IMR-90 (cell line): ENCODE results near the gene FAXC. TPM values are rescaled to one million over a fixed set of nuclear protein-coding genes. Genes with fewer than 3 reads are reported as not detected.

Source experiments
- ATAC-seq: fragments of 200-7000 bp; cut with Tn5 transposase; 2 replicates; pipeline ENCODE4 v1.9.1; 2020; ENCODE audit warnings: low read depth, mild to moderate bottlenecking, moderate library complexity
- BruUV-seq: library from RNA; stranded (reverse); fragments of 400-500 nt; replicated peaks from 2 replicates; lab custom pipeline; 2021; lab: Mats Ljungman, UMichigan
- CTCF ChIA-PET: fragments of 300-600 bp; formaldehyde crosslinking; extraction: SDS; loops from one replicate; lab custom pipeline; 2021; ENCODE audit warnings: antibody characterized with exemption; lab: Yijun Ruan, JAX
- POLR2A ChIA-PET: fragments of 300-600 bp; sonication (Branson Sonifier 250); formaldehyde crosslinking; loops from one replicate; lab custom pipeline; 2022; ENCODE audit warnings: antibody characterized with exemption; ENCODE audit not compliant: unreplicated experiment; lab: Charles Lee
- DNase-seq: peaks from one replicate; pipeline ENCODE4 v3.0.0; 2013
- H2AFZ ChIP-seq: replicated peaks from 2 replicates; pipeline ENCODE3; 2013; ENCODE audit warnings: low read length, mild to moderate bottlenecking; ENCODE audit not compliant: poor library complexity
- H2AK5ac ChIP-seq: 2 replicates; pipeline ENCODE4 v1.6.1; 2013; ENCODE audit warnings: low read depth, low read length, inconsistent platforms
- H2AK9ac ChIP-seq: replicated peaks from 2 replicates; pipeline ENCODE3; 2013; ENCODE audit warnings: mild to moderate bottlenecking, low read depth, low read length, moderate library complexity; ENCODE audit not compliant: poor library complexity
- H2BK120ac ChIP-seq: 2 replicates; pipeline ENCODE4 v1.6.1; 2013; ENCODE audit warnings: low read depth, low read length, inconsistent platforms
- H2BK15ac ChIP-seq: 3 replicates; pipeline ENCODE4 v1.6.1; 2013; ENCODE audit warnings: low read depth, low read length, inconsistent platforms
- H2BK20ac ChIP-seq: 2 replicates; pipeline ENCODE4 v1.6.1; 2013; ENCODE audit warnings: low read depth, mild to moderate bottlenecking, inconsistent platforms, low read length, moderate library complexity
- H2BK5ac ChIP-seq: 2 replicates; pipeline ENCODE4 v1.6.1; 2013; ENCODE audit warnings: mild to moderate bottlenecking, low read depth, low read length, inconsistent platforms; ENCODE audit not compliant: poor library complexity, severe bottlenecking
- H3K14ac ChIP-seq: replicated peaks from 2 replicates; pipeline ENCODE4 v1.6.1; 2013; ENCODE audit warnings: low read depth, low read length, inconsistent platforms
- H3K18ac ChIP-seq: 2 replicates; pipeline ENCODE4 v1.6.1; 2013; ENCODE audit warnings: low read depth, low read length, control low read depth
- H3K23ac ChIP-seq: 2 replicates; pipeline ENCODE4 v1.6.1; 2013; ENCODE audit warnings: low read depth, low read length, inconsistent platforms
- H3K27ac ChIP-seq: 2 replicates; pipeline ENCODE4 v1.5.1; 2013; ENCODE audit warnings: mild to moderate bottlenecking, control low read depth, low read length; ENCODE audit not compliant: insufficient read depth
- H3K27me3 ChIP-seq: 2 replicates; pipeline ENCODE4 v1.6.1; 2013; ENCODE audit warnings: low read length; ENCODE audit not compliant: control insufficient read depth, insufficient read depth
- H3K36me3 ChIP-seq: 2 replicates; pipeline ENCODE4 v1.6.1; 2013; ENCODE audit warnings: low read length, mixed read lengths; ENCODE audit not compliant: control insufficient read depth, insufficient read depth
- H3K4ac ChIP-seq: 2 replicates; pipeline ENCODE4 v1.6.1; 2013; ENCODE audit warnings: low read depth, low read length, inconsistent platforms
- H3K4me1 ChIP-seq: 2 replicates; pipeline ENCODE4 v1.6.1; 2013; ENCODE audit warnings: low read length, mixed read lengths; ENCODE audit not compliant: control insufficient read depth, insufficient read depth
- H3K4me2 ChIP-seq: 2 replicates; pipeline ENCODE4 v1.6.1; 2013; ENCODE audit warnings: low read depth, mild to moderate bottlenecking, control low read depth, low read length, moderate library complexity
- H3K4me3 ChIP-seq: 2 replicates; pipeline ENCODE4 v1.5.1; 2013; ENCODE audit warnings: low read depth, mild to moderate bottlenecking, control low read depth, low read length, moderate library complexity; ENCODE audit not compliant: insufficient read depth
- H3K56ac ChIP-seq: 2 replicates; pipeline ENCODE4 v1.6.1; 2013; ENCODE audit warnings: low read length, inconsistent platforms; ENCODE audit not compliant: insufficient read depth; ENCODE audit errors: extremely low read depth
- H3K79me1 ChIP-seq, 2 experiments: 2 replicates each; pipeline ENCODE4 v1.6.1; 2013; ENCODE audit warnings: low read length in 2 of 2, inconsistent platforms in 1 of 2, low read depth in 1 of 2
- H3K9ac ChIP-seq: 2 replicates; pipeline ENCODE4 v1.6.1; 2013; ENCODE audit warnings: low read depth, low read length, control low read depth
- H3K9me1 ChIP-seq: 2 replicates; pipeline ENCODE4 v1.6.1; 2013; ENCODE audit warnings: low read length, inconsistent platforms; ENCODE audit not compliant: insufficient read depth
- H3K9me3 ChIP-seq: 2 replicates; pipeline ENCODE4 v1.6.1; 2013; ENCODE audit warnings: low read length; ENCODE audit not compliant: control insufficient read depth, insufficient read depth
- H4K20me1 ChIP-seq: 2 replicates; pipeline ENCODE4 v1.6.1; 2013; ENCODE audit warnings: low read length, inconsistent platforms; ENCODE audit not compliant: insufficient read depth
- H4K5ac ChIP-seq: 2 replicates; pipeline ENCODE4 v1.6.1; 2013; ENCODE audit warnings: mild to moderate bottlenecking, low read depth, low read length, control low read depth
- H4K8ac ChIP-seq, 2 experiments: 2 replicates each; pipeline ENCODE4 v1.6.1; 2013; ENCODE audit warnings: low read depth in 2 of 2, low read length in 2 of 2, control low read depth in 1 of 2, inconsistent platforms in 1 of 2
- H4K91ac ChIP-seq: 2 replicates; pipeline ENCODE4 v1.6.1; 2013; ENCODE audit warnings: low read depth, low read length, inconsistent platforms; ENCODE audit not compliant: insufficient read depth
- BHLHE40 ChIP-seq: fragments of 150-350 bp; IDR thresholded peaks from 2 replicates; pipeline ENCODE4 v1.6.1; 2016; ENCODE audit warnings: mild to moderate bottlenecking, low read depth, low read length
- CHD1 ChIP-seq: IDR thresholded peaks from 2 replicates; pipeline ENCODE4 v1.6.1; 2012; ENCODE audit warnings: low read depth, low read length, improper control_type of control experiment
- ELK1 ChIP-seq: fragments of 150-350 bp; IDR thresholded peaks from 2 replicates; pipeline ENCODE4 v1.6.1; 2016; ENCODE audit warnings: low read depth, mild to moderate bottlenecking, low read length, moderate library complexity, borderline replicate concordance
- FOS ChIP-seq: fragments of 150-350 bp; IDR thresholded peaks from 2 replicates; pipeline ENCODE4 v1.6.1; 2016; ENCODE audit warnings: low read depth, low read length
- MAFK ChIP-seq: IDR thresholded peaks from 2 replicates; pipeline ENCODE4 v1.6.1; 2012; ENCODE audit warnings: low read depth, low read length, improper control_type of control experiment
- MAZ ChIP-seq: IDR thresholded peaks from 2 replicates; pipeline ENCODE4 v1.6.1; 2012; ENCODE audit warnings: low read depth, mild to moderate bottlenecking, low read length, improper control_type of control experiment, moderate library complexity, borderline replicate concordance
- MXI1 ChIP-seq: IDR thresholded peaks from 2 replicates; pipeline ENCODE4 v1.6.1; 2012; ENCODE audit warnings: low read depth, mild to moderate bottlenecking, low read length, moderate library complexity, borderline replicate concordance
- NFE2L2 ChIP-seq: fragments of 150-350 bp; IDR thresholded peaks from 2 replicates; pipeline ENCODE4 v1.6.1; 2016; ENCODE audit warnings: low read depth, mild to moderate bottlenecking, low read length
- POLR2A ChIP-seq: IDR thresholded peaks from 2 replicates; pipeline ENCODE4 v1.6.1; 2012; ENCODE audit warnings: mild to moderate bottlenecking, low read depth, low read length
- RAD21 ChIP-seq: IDR thresholded peaks from 2 replicates; pipeline ENCODE4 v1.6.1; 2012; ENCODE audit warnings: low read length, improper control_type of control experiment
- RCOR1 ChIP-seq: IDR thresholded peaks from 2 replicates; pipeline ENCODE4 v1.6.1; 2012; ENCODE audit warnings: mild to moderate bottlenecking, low read length, improper control_type of control experiment; ENCODE audit not compliant: insufficient replicate concordance
- RFX5 ChIP-seq: IDR thresholded peaks from 2 replicates; pipeline ENCODE4 v1.8.0; 2012; ENCODE audit warnings: low read depth, mild to moderate bottlenecking, low read length, moderate library complexity
- SMC3 ChIP-seq: fragments of 150-350 bp; IDR thresholded peaks from 2 replicates; pipeline ENCODE4 v1.6.1; 2016; ENCODE audit warnings: low read depth, mild to moderate bottlenecking, antibody characterized with exemption, low read length, moderate library complexity
- WGBS, 2 experiments: methylation state at CpG; one replicate each; pipeline versions ENCODE4 v1.1.5 to v1.1.7; 2013; ENCODE audit warnings: missing lambda C conversion rate in 2 of 2; ENCODE audit not compliant: insufficient read length in 1 of 2; ENCODE audit errors: extremely low coverage in 2 of 2; 5-methylcytosine and 5-hydroxymethylcytosine counted together
- dilution Hi-C: fragments of 300-500 bp; cut with HindIII; formaldehyde crosslinking; loops from one replicate; pipeline ENCODE4 v1.14.3; 2018; ENCODE audit warnings: low sequenced_read_pairs; ENCODE audit not compliant: unreplicated experiment
- in situ Hi-C: fragments of 300-500 bp; cut with MboI; formaldehyde crosslinking; loops from 3 replicates; pipeline ENCODE4 v1.14.3; 2019; ENCODE audit warnings: low sequenced_read_pairs, inconsistent platforms, mixed read lengths
- intact Hi-C: fragments of 100-400 bp; cut with micrococcal nuclease; formaldehyde crosslinking; loops from 2 replicates; pipeline ENCODE4 v1.10.0; 2022
- polyA plus RNA-seq, 3 experiments: library from polyadenylated mRNA; depleted of rRNA; stranded (reverse); fragments of >200 nt; gene quantifications; 2 replicates each; pipeline ENCODE4 v1.2.3, GENCODE V29; 2012; ENCODE audit warnings: low replicate concordance in 1 of 3
- total RNA-seq: library from RNA; depleted of rRNA; stranded (reverse); fragments of >200 nt; gene quantifications from 2 replicates; pipeline ENCODE4 v1.2.3, GENCODE V29; 2012
- TF ChIP-seq, protein P1 (sequence below): fragments of 150-350 bp; IDR thresholded peaks from 2 replicates; pipeline ENCODE4 v1.6.1; 2017; ENCODE audit warnings: mild to moderate bottlenecking, antibody characterized with exemption, low read length, low read depth
- TF ChIP-seq, protein P2 (sequence below): conservative IDR thresholded peaks from 2 replicates; pipeline ENCODE4 v1.5.1; 2012; ENCODE audit warnings: mild to moderate bottlenecking, low read depth, low read length, improper control_type of control experiment

Gene FAXC
- total and polyA plus RNA-seq, 2 of the 4 experiments (the other 2 are of a cell fraction): 1.1 to 2.7 TPM

- no peak overlapping the region for H4K8ac ChIP-seq
- no peak overlapping the region for H4K5ac ChIP-seq
- peak; percentile 27; the same call in 1 of the 2 replicates for ATAC-seq
- H3K4me3 ChIP-seq: no peak overlapping the region
- no peaks in the 10 kb centered on the region for H3K36me3 ChIP-seq
- H2BK20ac ChIP-seq: no peak overlapping the region
- no peaks in the 10 kb centered on the region for H3K27me3 ChIP-seq
- in situ Hi-C loops: no loop called here
- H4K91ac ChIP-seq: no peak overlapping the region
- H2BK15ac ChIP-seq: no peak overlapping the region
- H4K20me1 ChIP-seq: no peaks in the 10 kb centered on the region
- H2BK120ac ChIP-seq: no peak overlapping the region
- intact Hi-C loops: loop anchor here (10.0 kb wide), 1 partner anchor 457 kb away; no protein-coding TSS in a partner anchor
- no peak overlapping the region for H3K23ac ChIP-seq
- no peak overlapping the region for H2AK9ac ChIP-seq
- no peak overlapping the region for H3K14ac ChIP-seq
- TF ChIP-seq ELK1 (no peak), MAZ (no peak), NFE2L2 (no peak), MAFK (no peak), SMC3 (no peak), MXI1 (no peak), RCOR1 (no peak), FOS (no peak), POLR2A (no peak), CHD1 (no peak), RAD21 (no peak), BHLHE40 (no peak), RFX5 (no peak)
- TF ChIP-seq, protein P1, sequence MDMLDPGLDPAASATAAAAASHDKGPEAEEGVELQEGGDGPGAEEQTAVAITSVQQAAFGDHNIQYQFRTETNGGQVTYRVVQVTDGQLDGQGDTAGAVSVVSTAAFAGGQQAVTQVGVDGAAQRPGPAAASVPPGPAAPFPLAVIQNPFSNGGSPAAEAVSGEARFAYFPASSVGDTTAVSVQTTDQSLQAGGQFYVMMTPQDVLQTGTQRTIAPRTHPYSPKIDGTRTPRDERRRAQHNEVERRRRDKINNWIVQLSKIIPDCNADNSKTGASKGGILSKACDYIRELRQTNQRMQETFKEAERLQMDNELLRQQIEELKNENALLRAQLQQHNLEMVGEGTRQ: no peak
- TF ChIP-seq, protein P2, sequence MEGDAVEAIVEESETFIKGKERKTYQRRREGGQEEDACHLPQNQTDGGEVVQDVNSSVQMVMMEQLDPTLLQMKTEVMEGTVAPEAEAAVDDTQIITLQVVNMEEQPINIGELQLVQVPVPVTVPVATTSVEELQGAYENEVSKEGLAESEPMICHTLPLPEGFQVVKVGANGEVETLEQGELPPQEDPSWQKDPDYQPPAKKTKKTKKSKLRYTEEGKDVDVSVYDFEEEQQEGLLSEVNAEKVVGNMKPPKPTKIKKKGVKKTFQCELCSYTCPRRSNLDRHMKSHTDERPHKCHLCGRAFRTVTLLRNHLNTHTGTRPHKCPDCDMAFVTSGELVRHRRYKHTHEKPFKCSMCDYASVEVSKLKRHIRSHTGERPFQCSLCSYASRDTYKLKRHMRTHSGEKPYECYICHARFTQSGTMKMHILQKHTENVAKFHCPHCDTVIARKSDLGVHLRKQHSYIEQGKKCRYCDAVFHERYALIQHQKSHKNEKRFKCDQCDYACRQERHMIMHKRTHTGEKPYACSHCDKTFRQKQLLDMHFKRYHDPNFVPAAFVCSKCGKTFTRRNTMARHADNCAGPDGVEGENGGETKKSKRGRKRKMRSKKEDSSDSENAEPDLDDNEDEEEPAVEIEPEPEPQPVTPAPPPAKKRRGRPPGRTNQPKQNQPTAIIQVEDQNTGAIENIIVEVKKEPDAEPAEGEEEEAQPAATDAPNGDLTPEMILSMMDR: no peak
- dilution Hi-C loops: no loop called here
- no CpG with 5 or more reads among the region's 2 CpGs for WGBS, 2 experiments
- no peak overlapping the region for H3K18ac ChIP-seq
- no peak overlapping the region for H3K27ac ChIP-seq
- H3K9me1 ChIP-seq: peaks cover 3% of the 10 kb centered on the region; the same call in 1 of the 2 replicates
- DNase-seq: no peak
- ChIA-PET CTCF (interaction anchor here (1.8 kb wide), 1 partner anchor 9 kb away, joined by 6 read pairs; no protein-coding TSS in a partner anchor), POLR2A (no interaction called here)
- no peak overlapping the region for H3K9ac ChIP-seq
- no peak overlapping the region for H2AFZ ChIP-seq
- H3K56ac ChIP-seq: no peak overlapping the region
- no peaks in the 10 kb centered on the region for H3K9me3 ChIP-seq
- no peaks in the 10 kb centered on the region for H3K4me1 ChIP-seq
- BruUV-seq: no TSS peak
- H3K79me1 ChIP-seq: no peaks in the 10 kb centered on the region
- H2AK5ac ChIP-seq: no peak overlapping the region
- H3K4me2 ChIP-seq: no peak overlapping the region
- no peak overlapping the region for H3K4ac ChIP-seq
- no peak overlapping the region for H2BK5ac ChIP-seq
These were observed 62.0 kb downstream of the FAXC start for GRCh38 chr6:99287523-99287922.
